Hepatocyte (in vitro differentiated cells): ENCODE results near the gene ARAP3. TPM values are rescaled to one million over a fixed set of nuclear protein-coding genes. Genes with fewer than 3 reads are reported as not detected.

Source experiments
- DNase-seq: peaks from one replicate; pipeline ENCODE4 v3.0.0-alpha.2; 2016; ENCODE audit warnings: low spot score
- H2AFZ ChIP-seq: fragments of 200-600 bp; sonication (generic); 2 replicates; pipeline ENCODE4 v1.6.0; 2016; ENCODE audit warnings: antibody characterized with exemption, mild to moderate bottlenecking
- H3K27ac ChIP-seq: fragments of 200-600 bp; sonication (generic); 2 replicates; pipeline ENCODE4 v1.5.1; 2016; ENCODE audit warnings: mild to moderate bottlenecking
- H3K27me3 ChIP-seq: fragments of 200-600 bp; sonication (generic); 2 replicates; pipeline ENCODE4 v1.6.1; 2016
- H3K36me3 ChIP-seq: fragments of 200-600 bp; sonication (generic); replicated peaks from 2 replicates; pipeline ENCODE4 v1.5.1; 2016; ENCODE audit warnings: low read depth; ENCODE audit not compliant: insufficient read depth
- H3K4me1 ChIP-seq: fragments of 200-600 bp; sonication (generic); 2 replicates; pipeline ENCODE4 v1.5.1; 2016; ENCODE audit warnings: mild to moderate bottlenecking, moderate library complexity; ENCODE audit not compliant: insufficient read depth
- H3K4me2 ChIP-seq: fragments of 200-600 bp; sonication (generic); 2 replicates; pipeline ENCODE4 v1.6.0; 2016
- H3K4me3 ChIP-seq: fragments of 200-600 bp; sonication (generic); 2 replicates; pipeline ENCODE4 v1.5.1; 2016; ENCODE audit warnings: mild to moderate bottlenecking
- H3K79me2 ChIP-seq: fragments of 200-600 bp; sonication (generic); 2 replicates; pipeline ENCODE4 v1.6.0; 2017; ENCODE audit warnings: mild to moderate bottlenecking
- H3K9me2 ChIP-seq: fragments of 200-600 bp; sonication (generic); replicated peaks from 2 replicates; pipeline ENCODE4 v1.6.0; 2017; ENCODE audit warnings: mild to moderate bottlenecking; ENCODE audit not compliant: insufficient read depth
- H3K9me3 ChIP-seq: fragments of 200-600 bp; sonication (generic); 2 replicates; pipeline ENCODE4 v1.5.1; 2016; ENCODE audit warnings: low read depth, mild to moderate bottlenecking
- H4K20me1 ChIP-seq: fragments of 200-600 bp; sonication (generic); 2 replicates; pipeline ENCODE4 v1.6.0; 2016; ENCODE audit warnings: mild to moderate bottlenecking; ENCODE audit not compliant: insufficient read depth, poor library complexity, severe bottlenecking
- EZH2 ChIP-seq: fragments of 200-600 bp; sonication (generic); IDR thresholded peaks from 2 replicates; pipeline ENCODE4 v1.6.1; 2016; ENCODE audit warnings: antibody characterized with exemption, mild to moderate bottlenecking, borderline replicate concordance
- EZH2phosphoT487 ChIP-seq: fragments of 200-600 bp; sonication (generic); IDR thresholded peaks from one replicate; pipeline ENCODE4 v1.6.1; 2018; ENCODE audit warnings: antibody characterized with exemption, mild to moderate bottlenecking, low read depth, moderate library complexity; ENCODE audit not compliant: unreplicated experiment, severe bottlenecking
- WGBS: methylation state at CpG from one replicate; pipeline ENCODE4 v1.1.6; 2016; ENCODE audit warnings: low lambda C conversion rate; ENCODE audit errors: missing lambda C conversion rate; 5-methylcytosine and 5-hydroxymethylcytosine counted together
- polyA plus RNA-seq: library from polyadenylated mRNA; unstranded; fragments of >200 nt; fragmentation: Nextera tagmentation; extraction: Ambion mirVana; gene quantifications from 2 replicates; pipeline ENCODE4 v1.2.1, GENCODE V29; 2016
- total RNA-seq: library from RNA; depleted of rRNA; stranded (reverse); fragments of >200 nt; gene quantifications from 2 replicates; pipeline ENCODE4 v1.2.3, GENCODE V29; 2014
- TF ChIP-seq, protein P1 (sequence below): fragments of 200-600 bp; sonication (generic); IDR thresholded peaks from 2 replicates; pipeline ENCODE4 v1.5.1; 2016; ENCODE audit warnings: antibody characterized with exemption, mild to moderate bottlenecking; ENCODE audit not compliant: poor library complexity

Gene ARAP3
- total and polyA plus RNA-seq, 2 experiments from 2014 or later, result 5.1 to 8.6 TPM

DNA sequence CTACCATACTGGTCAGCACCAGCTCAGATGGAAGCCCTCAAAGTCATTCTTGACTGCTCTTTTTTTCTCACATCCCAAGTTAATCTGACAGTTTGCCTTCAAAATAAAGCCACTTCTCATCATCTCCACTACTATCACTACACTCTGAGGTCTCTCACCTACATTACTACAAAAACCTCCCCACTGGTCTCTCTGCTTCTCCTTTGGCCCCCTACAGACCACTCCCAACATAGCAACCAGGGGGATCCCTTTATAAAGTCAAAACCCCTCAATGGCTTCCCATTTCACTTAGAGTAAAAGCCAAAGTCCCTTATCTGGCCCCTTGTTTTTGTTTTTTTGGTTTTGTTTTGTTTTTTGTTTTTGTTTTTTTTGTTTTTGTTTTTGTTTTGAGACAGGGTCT, 4.6 kb downstream of the ARAP3 start:
- H3K4me3 ChIP-seq, result no peak overlapping the region

DNA sequence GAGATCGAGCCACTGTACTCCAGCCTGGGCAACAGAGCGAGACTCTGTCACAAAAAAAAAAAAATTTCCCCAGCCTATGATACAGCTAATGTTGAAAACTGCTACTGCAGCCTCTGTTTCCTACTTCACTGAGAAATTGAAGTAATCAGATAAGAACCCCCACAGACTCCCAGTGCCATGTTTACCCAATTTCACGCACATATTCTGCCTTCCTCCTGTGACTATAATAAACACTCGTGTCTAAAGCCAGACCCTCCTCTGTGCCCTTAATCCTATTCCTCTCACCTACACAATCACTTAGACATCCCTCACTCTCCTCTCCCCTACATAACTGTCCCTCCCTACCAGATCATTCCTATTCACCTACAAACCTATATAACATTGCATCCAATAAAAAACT, 6.4 kb downstream of the ARAP3 start:
- H3K4me2 ChIP-seq, result no peak overlapping the region
- WGBS, result 91% methylated on average over 4 of the region's 4 CpGs
- TF ChIP-seq, protein P1, sequence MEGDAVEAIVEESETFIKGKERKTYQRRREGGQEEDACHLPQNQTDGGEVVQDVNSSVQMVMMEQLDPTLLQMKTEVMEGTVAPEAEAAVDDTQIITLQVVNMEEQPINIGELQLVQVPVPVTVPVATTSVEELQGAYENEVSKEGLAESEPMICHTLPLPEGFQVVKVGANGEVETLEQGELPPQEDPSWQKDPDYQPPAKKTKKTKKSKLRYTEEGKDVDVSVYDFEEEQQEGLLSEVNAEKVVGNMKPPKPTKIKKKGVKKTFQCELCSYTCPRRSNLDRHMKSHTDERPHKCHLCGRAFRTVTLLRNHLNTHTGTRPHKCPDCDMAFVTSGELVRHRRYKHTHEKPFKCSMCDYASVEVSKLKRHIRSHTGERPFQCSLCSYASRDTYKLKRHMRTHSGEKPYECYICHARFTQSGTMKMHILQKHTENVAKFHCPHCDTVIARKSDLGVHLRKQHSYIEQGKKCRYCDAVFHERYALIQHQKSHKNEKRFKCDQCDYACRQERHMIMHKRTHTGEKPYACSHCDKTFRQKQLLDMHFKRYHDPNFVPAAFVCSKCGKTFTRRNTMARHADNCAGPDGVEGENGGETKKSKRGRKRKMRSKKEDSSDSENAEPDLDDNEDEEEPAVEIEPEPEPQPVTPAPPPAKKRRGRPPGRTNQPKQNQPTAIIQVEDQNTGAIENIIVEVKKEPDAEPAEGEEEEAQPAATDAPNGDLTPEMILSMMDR, result no peak
- TF ChIP-seq EZH2phosphoT487, result no peak
- no peak for TF ChIP-seq EZH2
- H2AFZ ChIP-seq, result no peak overlapping the region
- no peaks in the 10 kb centered on the region for H3K27me3 ChIP-seq
- no peaks in the 10 kb centered on the region for H3K9me2 ChIP-seq
- DNase-seq, result no peak
- no peaks in the 10 kb centered on the region for H4K20me1 ChIP-seq
- no peaks in the 10 kb centered on the region for H3K36me3 ChIP-seq
- no peak overlapping the region for H3K4me3 ChIP-seq
- peaks cover 2% of the 10 kb centered on the region for H3K4me1 ChIP-seq
- no peak overlapping the region for H3K27ac ChIP-seq
- H3K79me2 ChIP-seq, result no peaks in the 10 kb centered on the region
- H3K9me3 ChIP-seq, result no peaks in the 10 kb centered on the region

More for the DNA sequence above, 4.6 kb downstream of the ARAP3 start:
- TF ChIP-seq EZH2, result no peak
- TF ChIP-seq, protein P1, result no peak
- TF ChIP-seq EZH2phosphoT487, result no peak
- no peak overlapping the region for H2AFZ ChIP-seq
- H3K4me2 ChIP-seq, result no peak overlapping the region
- no peaks in the 10 kb centered on the region for H3K36me3 ChIP-seq
- peaks cover 14% of the 10 kb centered on the region for H3K4me1 ChIP-seq
- H3K9me3 ChIP-seq, result no peaks in the 10 kb centered on the region
- no peaks in the 10 kb centered on the region for H3K79me2 ChIP-seq
- no peaks in the 10 kb centered on the region for H3K9me2 ChIP-seq
- no peak for DNase-seq
- H3K27me3 ChIP-seq, result no peaks in the 10 kb centered on the region
- H4K20me1 ChIP-seq, result no peaks in the 10 kb centered on the region
- no peak overlapping the region for H3K27ac ChIP-seq

DNA sequence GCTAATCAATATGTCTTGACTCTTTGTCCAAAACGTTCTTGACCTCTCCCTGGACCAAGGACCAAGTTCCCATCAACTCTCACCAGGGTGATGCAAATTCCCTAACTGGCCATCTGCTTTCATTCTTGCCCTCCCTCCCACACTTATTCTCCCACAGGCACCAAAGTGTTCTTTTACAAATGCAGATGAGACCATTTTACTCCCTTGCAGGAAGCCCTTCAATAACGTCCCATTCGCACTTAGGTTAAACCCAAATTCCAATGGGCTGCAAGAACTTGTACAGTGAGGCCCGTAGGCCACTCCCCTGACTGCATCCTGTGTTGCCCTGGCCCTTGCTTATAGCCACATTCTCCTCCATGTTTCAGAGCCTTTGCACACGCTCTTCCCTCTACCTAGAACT, 7.3 kb downstream of the ARAP3 start:
- H3K79me2 ChIP-seq, result no peaks in the 10 kb centered on the region
- no peak for DNase-seq
- no peaks in the 10 kb centered on the region for H4K20me1 ChIP-seq
- H3K4me2 ChIP-seq, result no peak overlapping the region
- H3K9me3 ChIP-seq, result no peaks in the 10 kb centered on the region
- no peaks in the 10 kb centered on the region for H3K9me2 ChIP-seq
- no peak overlapping the region for H3K27ac ChIP-seq
- no peak overlapping the region for H3K4me3 ChIP-seq
- H2AFZ ChIP-seq, result no peak overlapping the region
- TF ChIP-seq EZH2phosphoT487 (no peak), EZH2 (no peak)
- TF ChIP-seq, protein P1, result no peak
- no peaks in the 10 kb centered on the region for H3K36me3 ChIP-seq
- H3K27me3 ChIP-seq, result no peaks in the 10 kb centered on the region
- WGBS, result 79% methylated on average over 5 of the region's 5 CpGs
- H3K4me1 ChIP-seq, result no peaks in the 10 kb centered on the region
